GM21717 (cell line): ENCODE data around the gene DDR2.

ENCODE experiments used
- ATAC-seq: cut with Tn5 transposase; IDR thresholded peaks from one replicate; pipeline ENCODE4 v1.9.1; 2021; ENCODE audit warnings: mild to moderate bottlenecking, moderate library complexity; ENCODE audit not compliant: unreplicated experiment

Gene DDR2

GRCh38 chr1:162823231-162823630, 191.0 kb downstream of the DDR2 start:
- ATAC-seq, result no peak

- no peak for ATAC-seq
These were observed 191.7 kb downstream of the DDR2 start for GRCh38 chr1:162823771-162824525.

- ATAC-seq, result no peak
These were observed 197.0 kb downstream of the DDR2 start for GRCh38 chr1:162829268-162829667.

- no peak for ATAC-seq
These were observed 200.2 kb downstream of the DDR2 start for GRCh38 chr1:162832470-162832869.

- ATAC-seq, result peak; percentile 95
These were observed 203.1 kb downstream of the DDR2 start for GRCh38 chr1:162835157-162835899.
